Measurements from ENCODE around the gene ADCY3. TPM values are rescaled to one million over a fixed set of nuclear protein-coding genes. Genes with fewer than 3 reads are reported as not detected.
A peak's percentile ranks its signal among the peaks of the same experiment; 100 is the strongest.

ADCY3 gene
- total RNA-seq, 1 donor from 2014 or later: 23.2 TPM

DNA sequence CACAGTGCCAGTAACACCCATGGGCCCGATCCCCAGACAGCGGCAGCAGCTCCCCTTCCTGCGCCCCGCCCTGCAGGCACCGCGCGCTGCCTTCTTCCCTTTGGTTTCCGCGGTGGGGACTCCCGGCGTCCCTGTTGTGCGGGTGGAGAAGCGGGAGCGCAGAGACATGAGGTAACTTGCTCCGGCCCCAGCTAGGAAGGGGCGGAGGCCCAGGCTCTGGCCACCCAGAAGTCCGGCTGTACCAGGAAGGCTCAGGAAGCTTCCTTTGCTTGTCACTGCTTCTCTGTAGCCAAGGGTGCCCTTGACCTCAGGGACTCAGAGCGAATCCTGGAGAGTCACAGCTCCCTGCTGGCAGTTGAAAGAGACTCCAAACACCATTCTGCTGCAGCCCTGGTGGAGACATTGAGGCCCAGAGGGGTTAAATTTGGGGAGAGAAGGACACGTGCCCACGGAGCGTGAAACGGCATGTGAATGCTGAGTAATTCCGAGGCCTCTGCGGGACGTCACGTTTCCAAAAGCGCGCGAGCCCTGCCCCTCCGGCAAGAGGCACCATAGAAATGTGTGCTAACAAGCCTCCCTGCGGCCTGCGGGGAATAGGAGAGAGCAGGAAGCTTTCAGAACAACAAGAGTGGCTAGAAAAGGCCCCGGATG lies 6.7 kb upstream of the ADCY3 start:
- DNase-seq (ENCODE audit: low spot score in 2 of 2) (peak in 1 of 2 donors; percentile 46), FAIRE-seq (no peak)

DNA sequence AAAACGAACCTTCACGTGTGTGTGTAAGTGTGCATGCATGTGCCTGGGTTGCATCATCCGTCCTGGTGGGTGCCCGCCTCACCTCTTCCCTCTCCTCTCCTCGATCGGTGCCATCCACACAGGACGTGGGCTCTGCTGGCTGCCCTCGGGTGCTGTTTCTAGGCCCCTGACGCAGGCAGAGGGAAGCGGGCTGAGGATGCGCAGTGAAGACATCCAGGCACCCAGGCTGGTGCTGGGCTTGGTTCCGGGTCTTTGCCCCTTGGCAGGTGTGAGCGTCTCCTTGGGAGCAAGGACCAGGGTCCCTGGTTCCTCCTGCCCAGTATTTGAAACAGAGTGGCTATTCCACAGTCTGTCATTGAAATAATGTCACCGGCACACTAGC lies 6.2 kb upstream of the ADCY3 start:
- FAIRE-seq (no peak), DNase-seq (ENCODE audit: low spot score in 2 of 2) (no peak)

DNA sequence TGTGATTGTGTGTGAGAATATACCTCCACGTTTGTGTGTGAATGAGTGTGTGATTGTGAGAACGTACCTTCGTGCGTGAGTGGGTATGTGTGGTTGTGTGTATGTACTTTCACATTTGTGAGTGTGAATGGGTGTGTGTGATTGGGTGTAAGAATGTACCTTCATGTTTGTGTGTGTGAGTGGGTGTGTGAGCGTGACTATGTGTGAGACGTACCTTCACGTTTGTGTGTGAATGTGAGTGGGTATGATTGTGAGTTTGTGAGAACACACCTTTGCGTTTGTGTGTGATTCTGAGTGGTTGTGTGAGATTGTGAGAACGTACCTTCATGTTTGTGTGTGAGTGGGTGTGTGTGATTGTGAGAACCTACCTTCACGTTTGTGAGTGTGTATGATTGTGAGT lies 5.8 kb upstream of the ADCY3 start:
- FAIRE-seq: no peak
- DNase-seq (ENCODE audit: low spot score in 2 of 2): no peak

DNA sequence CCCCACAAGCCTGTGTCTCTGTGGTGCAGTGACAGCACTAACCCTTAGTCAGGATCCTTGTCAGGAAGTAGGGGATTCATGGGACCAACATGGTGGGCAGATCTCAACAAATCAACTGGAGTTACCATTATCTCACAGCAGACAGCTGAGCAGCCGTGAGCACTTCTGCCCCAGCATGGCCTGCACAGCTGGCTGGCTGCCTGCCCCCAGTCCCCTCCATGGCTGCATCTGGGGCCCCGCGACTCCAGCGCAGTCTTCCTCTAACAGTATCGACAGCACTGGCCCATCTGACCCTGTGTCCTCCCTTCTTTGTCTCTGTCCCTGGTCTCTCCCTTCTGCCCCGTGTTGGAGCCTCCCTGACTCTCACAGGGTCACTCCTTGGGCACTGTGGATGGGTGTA lies 4.7 kb upstream of the ADCY3 start:
- no peak for FAIRE-seq
- DNase-seq (ENCODE audit: low spot score in 2 of 2): no peak

DNA sequence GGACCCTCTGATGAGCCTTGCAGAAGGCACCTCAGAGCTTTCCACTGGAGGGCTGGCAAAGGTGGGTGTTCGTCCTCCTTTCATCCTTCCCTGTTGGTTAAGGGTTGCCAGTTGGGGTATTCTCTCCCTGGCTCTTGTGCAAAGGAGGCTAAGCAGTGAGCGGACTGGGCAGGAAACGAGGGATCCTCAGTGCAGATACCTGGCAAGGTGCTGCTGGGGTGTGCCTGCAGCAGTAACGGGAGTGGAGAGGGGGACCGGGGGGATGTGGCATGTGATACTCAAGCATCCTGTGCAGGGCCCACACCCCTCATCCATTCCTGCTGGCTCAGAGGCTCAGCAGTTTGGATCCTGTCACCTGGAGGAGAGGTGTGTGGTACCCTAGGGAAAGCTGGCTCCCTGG lies 4.2 kb upstream of the ADCY3 start:
- DNase-seq (ENCODE audit: low spot score in 2 of 2) (no peak), FAIRE-seq (no peak)

DNA sequence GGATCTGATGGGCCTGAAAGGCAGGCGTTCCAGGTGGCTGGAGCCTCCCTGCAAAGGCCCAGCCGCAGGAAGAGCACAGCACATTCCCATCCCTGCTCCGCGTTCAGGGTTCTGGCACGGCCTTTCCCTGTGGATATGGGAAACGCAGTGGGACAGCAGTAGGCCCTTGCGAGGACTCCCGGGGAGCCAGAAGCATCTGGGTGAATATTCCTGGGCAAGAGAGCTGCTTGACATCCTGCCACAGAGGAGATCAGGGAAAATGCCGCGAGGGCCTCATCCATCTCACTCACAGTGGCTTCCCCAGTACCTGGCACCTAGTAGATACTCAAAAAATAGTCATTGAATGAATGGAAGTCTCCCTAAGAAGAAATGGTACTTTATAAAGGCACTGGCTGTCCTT lies 3.1 kb upstream of the ADCY3 start:
- no peak for DNase-seq (ENCODE audit: low spot score in 2 of 2)
- no peak for FAIRE-seq

DNA sequence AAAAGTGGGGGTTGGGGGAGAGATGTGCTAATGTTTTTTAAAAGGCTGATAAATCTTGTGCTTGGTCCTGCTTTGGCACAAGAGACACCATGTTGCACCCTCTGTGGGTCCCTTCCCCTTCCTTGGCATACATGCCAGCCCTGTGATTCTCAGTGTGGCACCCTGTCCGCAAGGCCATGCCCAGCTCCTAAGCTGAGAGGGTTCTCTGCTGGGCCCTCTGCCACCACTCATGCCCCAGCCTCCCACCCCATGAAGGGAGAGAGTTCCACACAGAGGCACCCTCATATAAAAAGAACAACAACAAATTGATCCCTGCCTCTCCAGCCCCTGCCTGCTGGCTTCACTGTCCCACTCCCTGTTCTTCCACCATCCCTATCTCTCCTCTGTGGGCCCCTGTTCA lies 2.5 kb upstream of the ADCY3 start:
- FAIRE-seq (no peak), DNase-seq (ENCODE audit: low spot score in 2 of 2) (no peak)

DNA sequence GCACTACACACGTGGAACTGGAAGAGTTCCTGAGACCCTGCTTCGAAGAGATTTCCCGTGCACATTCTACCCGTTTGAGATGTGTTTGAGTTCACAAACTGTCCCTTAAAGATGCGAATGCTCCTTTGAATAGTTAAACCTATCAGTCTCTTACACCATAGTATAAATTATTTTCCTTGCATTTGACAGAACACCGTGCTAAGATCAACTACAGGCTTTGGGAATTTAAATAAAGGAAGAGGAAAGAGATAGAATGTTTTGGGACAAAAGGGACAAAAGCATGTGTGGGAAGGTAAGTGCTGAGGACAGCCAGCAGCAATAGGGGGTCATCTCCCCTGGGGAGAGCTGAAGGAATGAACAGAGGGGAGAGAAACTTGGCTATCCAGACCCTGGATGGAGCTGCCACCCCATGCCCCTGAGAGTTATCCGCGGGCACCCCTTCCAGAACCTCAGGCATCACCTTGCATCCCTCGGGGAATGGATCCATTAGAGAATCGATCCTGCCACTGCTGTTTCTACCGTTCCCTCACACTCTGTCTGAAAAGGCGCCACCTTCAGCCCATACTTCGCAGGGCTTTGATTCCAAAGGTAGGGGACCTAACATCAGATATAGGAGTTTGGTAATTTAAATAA lies 888 bp upstream of the ADCY3 start:
- DNase-seq (ENCODE audit: low spot score in 2 of 2) (no peak), FAIRE-seq (no peak)

DNA sequence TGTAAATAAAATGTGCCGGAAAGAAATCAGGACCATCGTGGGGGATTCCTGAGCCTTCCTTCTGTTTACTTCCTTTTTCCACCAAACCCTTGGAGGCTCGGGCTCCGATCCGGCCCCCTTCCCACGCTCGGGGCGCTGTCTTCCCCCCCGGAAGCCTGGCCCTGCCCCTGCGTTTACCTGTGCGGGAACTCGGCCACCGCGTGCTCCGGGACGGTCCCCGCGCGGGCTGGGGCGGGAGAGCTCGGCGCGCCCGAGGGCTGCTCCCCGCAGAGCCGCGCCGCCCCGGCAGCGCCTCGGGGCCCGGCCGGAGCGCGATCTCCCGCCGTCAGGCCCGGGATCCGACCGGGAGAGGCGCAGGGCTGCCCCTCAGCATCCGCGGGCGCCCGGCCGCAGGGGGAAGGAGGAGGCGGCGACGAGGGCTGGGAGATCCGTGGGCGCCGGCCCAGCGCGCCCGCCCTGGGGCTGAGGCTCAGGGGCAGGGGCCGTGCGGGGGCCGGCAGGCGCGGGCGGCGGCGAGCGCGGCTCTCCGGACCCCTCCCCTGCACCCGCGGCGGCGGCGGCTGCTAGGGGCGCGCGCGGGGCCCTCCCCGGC lies 435 bp downstream of the ADCY3 start:
- FAIRE-seq (no peak), DNase-seq (ENCODE audit: low spot score in 2 of 2) (no peak)

DNA sequence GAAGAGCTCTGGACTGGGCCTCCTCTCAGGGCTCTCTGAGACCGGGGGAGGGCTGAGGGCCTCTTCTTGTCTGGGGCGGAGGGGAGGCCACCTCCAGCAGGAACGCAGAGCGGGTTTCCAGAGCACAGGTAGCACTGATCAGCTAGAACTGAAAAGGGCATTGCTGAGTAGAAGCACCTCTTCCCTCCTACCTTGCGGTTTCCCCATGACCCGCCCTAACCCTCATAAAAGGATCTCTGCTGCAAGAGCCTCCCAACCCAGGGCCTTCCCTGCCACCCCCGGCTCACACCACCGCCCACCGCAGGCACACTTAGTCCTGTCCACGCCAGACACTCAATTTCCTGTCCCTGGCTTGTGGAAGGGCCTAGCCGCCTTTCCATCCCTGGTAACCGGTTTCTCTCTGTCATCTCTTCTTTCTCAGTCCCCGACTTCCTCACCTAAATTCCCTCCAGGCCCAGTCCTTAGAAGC lies 966 bp downstream of the ADCY3 start:
- FAIRE-seq: no peak
- peak in 1 of 2 donors; percentile 46 for DNase-seq (ENCODE audit: low spot score in 2 of 2)

DNA sequence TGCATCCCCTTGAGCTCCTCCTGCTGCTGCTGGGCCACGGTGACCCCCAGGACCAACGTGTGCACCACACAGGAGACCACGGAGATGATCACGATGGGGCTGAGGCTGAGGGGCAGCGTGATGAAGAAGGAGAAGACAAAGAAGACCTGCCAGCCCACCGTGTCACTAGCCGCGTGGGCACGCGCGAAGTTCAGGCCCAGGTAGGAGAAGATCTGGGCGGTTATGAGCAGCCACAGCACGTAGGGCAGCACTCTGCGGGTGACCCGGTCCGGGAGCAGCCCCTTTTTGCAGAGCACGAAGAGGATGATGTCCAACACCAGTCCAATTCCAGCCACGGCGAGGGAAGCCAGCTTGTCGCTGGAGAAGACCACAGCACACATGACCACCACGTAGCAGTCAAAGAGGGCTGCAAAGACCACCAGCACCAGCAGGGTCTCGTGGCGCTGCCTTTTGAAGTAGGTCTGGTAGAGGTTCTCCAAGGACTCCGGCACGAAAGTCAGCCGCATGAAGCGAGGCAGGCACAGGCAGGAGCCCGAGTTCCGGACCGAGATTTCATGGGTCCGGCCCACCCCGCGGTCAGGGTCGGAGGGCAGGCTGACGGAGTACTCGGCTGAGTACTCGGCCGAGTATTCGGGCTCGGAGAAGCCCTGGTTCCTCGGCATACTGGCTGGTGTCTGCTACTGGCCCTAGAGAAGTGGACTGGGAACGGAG lies 1.6 kb downstream of the ADCY3 start:
- DNase-seq (ENCODE audit: low spot score in 2 of 2) (no peak), FAIRE-seq (no peak)

DNA sequence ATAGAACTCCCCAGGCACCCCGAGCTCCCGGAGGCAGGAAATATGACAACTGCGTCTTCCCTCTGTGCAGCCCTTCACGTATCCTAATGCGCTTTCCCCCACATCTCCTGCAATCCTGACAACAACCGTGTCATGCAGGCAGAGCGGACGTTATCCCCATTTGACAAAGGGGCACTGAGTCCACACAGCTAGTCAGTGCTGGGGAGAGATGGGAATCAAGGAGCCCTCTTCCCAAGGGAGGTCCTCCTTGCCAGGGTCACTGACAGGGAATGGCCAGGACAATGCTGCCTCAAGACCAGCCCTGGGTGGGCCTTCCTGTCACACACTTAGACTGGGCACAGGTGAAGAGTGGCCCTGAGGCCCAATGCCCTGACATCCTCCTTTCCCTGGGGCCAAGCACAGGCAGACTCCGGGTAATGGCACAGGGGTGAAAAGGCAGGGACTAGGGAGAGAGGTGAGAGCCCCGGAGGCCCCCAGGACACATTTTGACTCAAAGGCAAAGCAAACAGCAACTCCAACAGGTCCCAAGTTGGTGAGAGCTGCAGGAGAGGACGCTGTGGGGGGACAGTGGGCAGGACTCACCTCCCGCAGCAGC lies 2.2 kb downstream of the ADCY3 start:
- FAIRE-seq (no peak), DNase-seq (ENCODE audit: low spot score in 2 of 2) (no peak)

DNA sequence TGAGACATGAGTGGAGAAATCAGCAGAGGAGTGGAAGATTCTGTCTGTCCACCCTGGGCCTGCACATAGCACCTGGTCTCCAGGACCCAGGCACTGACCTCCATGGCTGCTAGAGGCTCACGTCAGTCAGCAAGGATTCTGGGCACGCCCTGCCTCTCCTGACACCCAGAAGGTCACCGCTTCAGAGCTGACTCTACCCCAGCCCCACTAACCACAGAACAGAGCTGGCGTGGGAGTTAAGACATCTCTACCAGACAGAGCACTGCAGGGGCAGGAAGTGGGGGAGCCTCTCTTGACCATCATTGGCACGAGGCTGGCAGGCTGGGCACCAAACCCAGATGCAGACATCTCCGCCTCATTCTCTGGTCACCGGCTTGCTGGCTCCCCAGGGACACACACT lies 3.0 kb downstream of the ADCY3 start:
- DNase-seq (ENCODE audit: low spot score in 2 of 2) (no peak), FAIRE-seq (no peak)

DNA sequence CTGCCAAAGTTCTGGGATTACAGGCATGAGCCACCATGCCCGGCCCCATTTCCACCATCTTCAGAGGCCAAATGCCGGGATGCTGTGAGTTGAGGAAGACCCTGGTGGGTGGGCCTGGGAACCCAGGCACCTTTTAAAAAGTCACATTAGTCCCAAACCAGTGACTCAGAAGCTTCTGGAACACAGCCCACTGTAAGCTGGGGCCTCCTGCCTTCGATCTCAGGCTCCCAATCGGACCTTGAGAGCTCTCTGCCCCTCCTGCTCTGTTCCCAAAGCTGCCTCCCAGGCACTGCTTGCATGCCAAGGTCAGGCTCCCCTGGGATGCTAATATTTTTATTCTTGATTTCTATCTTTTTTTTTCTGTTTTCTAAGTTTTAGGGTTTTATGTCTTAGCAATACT lies 4.2 kb downstream of the ADCY3 start:
- no peak for FAIRE-seq
- DNase-seq (ENCODE audit: low spot score in 2 of 2): no peak

DNA sequence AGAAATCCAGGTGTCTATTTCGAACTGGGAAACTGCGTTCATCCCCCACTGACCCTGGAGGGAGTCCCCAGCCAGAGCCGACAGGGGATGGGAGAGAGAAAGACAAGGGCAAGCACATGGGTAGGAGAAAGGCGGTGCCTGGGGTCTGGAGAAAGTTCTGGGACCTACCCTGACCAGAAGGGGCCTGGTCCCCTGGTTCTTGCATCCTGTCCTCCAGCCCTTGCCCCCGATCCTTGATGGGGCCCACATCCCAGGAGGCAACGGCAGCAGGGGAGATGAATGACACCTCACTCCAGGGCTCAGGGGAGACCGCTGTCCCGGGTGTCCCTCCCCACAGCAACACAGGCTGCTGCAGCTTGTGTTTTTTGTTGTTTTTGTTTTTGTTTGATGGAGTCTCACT lies 4.9 kb downstream of the ADCY3 start:
- DNase-seq (ENCODE audit: low spot score in 2 of 2): no peak
- no peak for FAIRE-seq

DNA sequence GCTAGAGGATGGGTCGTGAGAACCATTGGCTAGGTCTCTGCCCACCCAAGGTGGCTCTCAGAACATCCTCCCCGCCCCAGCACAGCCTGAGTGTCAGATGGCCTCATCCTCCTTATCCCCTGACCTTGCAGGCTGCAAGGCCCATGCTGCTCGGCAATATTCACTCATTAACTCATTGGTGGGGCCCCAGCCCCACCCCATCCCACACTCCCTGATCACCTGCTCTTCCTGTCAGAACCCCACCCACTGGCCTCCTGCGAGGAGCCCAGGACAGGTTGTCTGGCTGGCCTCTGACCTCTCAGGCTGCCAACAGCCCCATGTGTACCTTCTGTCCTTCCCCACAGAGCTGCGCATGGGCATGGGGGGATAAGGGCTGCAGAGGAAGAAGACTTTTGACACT lies 5.3 kb downstream of the ADCY3 start:
- no peak for DNase-seq (ENCODE audit: low spot score in 2 of 2)
- no peak for FAIRE-seq

DNA sequence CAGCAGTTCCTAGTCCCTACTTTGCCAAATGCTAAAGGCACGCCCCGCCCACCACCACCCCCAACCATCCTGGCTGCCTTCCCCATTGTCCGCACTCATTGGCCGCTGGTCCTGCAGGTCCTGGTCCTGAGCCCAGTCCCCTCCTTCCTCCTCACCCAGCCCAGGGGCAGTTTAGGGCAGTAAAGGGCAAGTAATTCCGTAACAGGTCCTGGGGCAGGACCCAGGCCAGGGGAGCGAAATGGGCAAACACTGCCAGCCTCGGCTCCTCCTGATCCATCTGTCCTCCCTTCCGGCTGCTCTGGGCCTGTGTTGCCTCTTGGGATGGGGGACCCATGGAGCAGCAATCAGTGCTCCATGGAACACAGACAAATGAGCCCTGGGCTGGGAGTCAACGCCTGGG lies 6.1 kb downstream of the ADCY3 start:
- DNase-seq (ENCODE audit: low spot score in 2 of 2) (no peak), FAIRE-seq (no peak)

DNA sequence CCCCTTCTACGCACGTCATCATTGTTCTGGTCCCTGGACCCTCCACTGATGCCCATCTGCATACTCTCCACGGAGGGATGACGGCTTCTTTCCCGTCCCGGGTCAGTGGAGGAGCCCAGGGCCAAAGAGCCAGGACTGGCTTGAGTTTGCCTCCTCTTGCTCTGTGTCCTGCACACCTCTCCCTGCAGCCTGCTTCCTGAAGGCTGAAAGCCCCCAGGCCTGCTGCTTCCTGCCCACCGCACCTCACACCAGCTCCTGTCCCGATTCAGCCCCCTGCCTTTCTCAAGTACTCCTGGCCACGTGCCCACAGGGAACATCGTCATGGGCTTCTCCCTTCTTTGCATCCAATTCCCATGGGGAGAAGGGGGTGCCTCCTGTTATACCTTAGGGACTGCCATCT lies 7.1 kb downstream of the ADCY3 start:
- no peak for FAIRE-seq
- DNase-seq (ENCODE audit: low spot score in 2 of 2): no peak

DNA sequence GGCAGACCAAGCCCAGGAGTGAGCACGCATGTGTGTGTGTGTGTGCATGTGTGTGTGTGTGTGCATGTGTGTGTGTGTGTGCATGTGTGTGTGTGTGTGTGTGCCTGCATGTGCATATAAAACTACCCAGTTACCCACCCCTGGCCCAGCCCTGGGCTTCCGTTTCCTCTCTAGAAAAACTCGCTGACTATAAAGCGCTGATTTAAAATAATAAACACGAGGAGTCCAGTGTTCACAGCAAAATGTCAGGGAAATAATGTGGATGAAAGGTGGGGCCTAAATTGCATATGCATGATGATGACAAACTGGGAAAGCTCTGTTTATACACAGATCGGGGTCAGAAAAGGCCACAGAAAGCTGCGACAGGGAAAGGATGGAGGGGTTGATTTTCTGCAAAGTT lies 7.5 kb downstream of the ADCY3 start:
- DNase-seq (ENCODE audit: low spot score in 2 of 2) (no peak), FAIRE-seq (no peak)

DNA sequence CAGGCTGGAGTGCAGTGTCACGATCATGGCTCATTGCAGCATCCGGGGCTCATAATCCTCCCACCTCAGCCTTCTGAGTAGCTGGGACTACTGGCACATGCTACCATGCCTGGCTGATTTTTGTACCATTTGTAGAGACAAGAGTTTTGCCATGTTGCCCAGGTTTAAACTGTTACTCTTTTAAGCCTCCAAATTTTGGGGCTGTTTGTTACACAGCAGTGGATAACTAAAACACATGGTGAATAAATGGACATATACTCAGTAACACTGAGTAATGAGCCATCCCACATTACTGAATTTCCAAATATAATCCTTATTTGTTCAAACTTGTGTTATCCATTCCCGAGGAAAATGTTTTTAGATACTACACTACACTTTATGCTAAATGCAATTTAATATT lies 9.8 kb downstream of the ADCY3 start:
- FAIRE-seq (no peak), DNase-seq (ENCODE audit: low spot score in 2 of 2) (no peak)

DNA sequence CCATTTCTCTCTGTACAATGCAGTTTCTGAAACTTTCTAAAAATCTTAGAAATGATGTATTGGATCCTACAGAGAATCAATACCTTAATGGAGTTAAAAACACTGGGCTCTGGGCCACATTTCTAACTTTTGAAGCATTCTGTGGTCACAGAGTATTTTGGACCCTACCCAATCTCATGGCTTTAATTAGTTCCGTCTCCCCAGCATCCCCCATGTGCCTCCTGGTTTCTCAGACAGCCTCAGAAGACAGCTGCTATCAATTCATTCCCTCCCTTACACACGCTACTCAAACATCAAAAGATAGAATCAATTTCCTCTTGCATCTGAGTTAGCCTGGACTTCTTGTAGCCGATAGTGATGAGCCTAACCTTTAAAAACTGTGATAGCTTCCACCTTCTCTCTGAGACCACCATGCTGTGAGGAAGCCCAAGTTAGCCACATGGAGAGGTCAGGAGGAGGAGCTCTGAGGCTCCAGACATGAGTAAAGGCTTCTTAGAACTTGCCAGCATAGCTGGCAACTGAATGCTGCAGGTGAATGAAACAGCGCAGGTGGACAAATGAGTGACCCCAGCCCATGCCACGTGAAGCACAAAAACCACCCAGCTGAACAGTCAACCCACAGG lies 10.4 kb downstream of the ADCY3 start:
- FAIRE-seq (no peak), DNase-seq (ENCODE audit: low spot score in 2 of 2) (no peak)

Measured in frontal cortex (tissue), 4 donors.